SJCRH30 (cell line): ENCODE measurements around the gene HOATZ. TPM values are rescaled to one million over a fixed set of nuclear protein-coding genes. Genes with fewer than 3 reads are reported as not detected.

Source experiments
- DNase-seq, 2 experiments: peaks; one replicate each; pipeline ENCODE4 v3.0.0-alpha.2; 2015 to 2020
- H3K27ac ChIP-seq: fragments of 250-450 bp; sonication (Bioruptor Pico); 2 replicates; pipeline ENCODE4 v1.5.1; 2020; ENCODE audit warnings: mild to moderate bottlenecking, moderate library complexity
- H3K27me3 ChIP-seq: fragments of 250-450 bp; sonication (Bioruptor Pico); 2 replicates; pipeline ENCODE4 v1.5.1; 2020; ENCODE audit warnings: mild to moderate bottlenecking, moderate library complexity
- H3K36me3 ChIP-seq: fragments of 250-450 bp; sonication (Bioruptor Pico); 2 replicates; pipeline ENCODE4 v1.5.1; 2020; ENCODE audit warnings: mild to moderate bottlenecking, moderate library complexity
- H3K4me1 ChIP-seq: fragments of 250-450 bp; sonication (Bioruptor Pico); 2 replicates; pipeline ENCODE4 v1.5.1; 2020; ENCODE audit warnings: mild to moderate bottlenecking, moderate library complexity
- H3K4me3 ChIP-seq: fragments of 250-450 bp; sonication (Bioruptor Pico); 2 replicates; pipeline ENCODE4 v1.5.1; 2020; ENCODE audit warnings: mild to moderate bottlenecking, moderate library complexity
- H3K9me3 ChIP-seq: fragments of 250-450 bp; sonication (Bioruptor Pico); replicated peaks from 2 replicates; pipeline ENCODE4 v1.5.1; 2020; ENCODE audit warnings: mild to moderate bottlenecking, moderate library complexity
- total RNA-seq: library from RNA; depleted of rRNA; stranded (reverse); fragments of >200 nt; shearing (Covaris generic); gene quantifications from 2 replicates; pipeline ENCODE4 v1.2.3, GENCODE V29; 2014

HOATZ gene
- total RNA-seq, 1 experiment from 2014 or later, result not detected

GRCh38 chr11:111510311-111510710, 4.3 kb upstream of the HOATZ start:
- no peaks in the 10 kb centered on the region for H3K9me3 ChIP-seq
- no peaks in the 10 kb centered on the region for H3K36me3 ChIP-seq
- H3K4me1 ChIP-seq, result no peaks in the 10 kb centered on the region
- no peak overlapping the region for H3K27ac ChIP-seq
- H3K27me3 ChIP-seq, result no peaks in the 10 kb centered on the region
- DNase-seq, result no peak
- no peak overlapping the region for H3K4me3 ChIP-seq

- Histone ChIP-seq H3K27ac (no peak within 1 kb of the TSS), H3K9me3 (no peaks in the 10 kb centered on the region), H3K27me3 (no peaks in the 10 kb centered on the region), H3K36me3 (no peaks in the 10 kb centered on the region), H3K4me3 (no peak within 1 kb of the TSS), H3K4me1 (no peaks in the 10 kb centered on the region)
- no peak for DNase-seq
Observed at GRCh38 chr11:111512296-111513239, 2.0 kb upstream of the HOATZ start, which contains the start of gene BTG4. Gene BTG4 (minus strand): TSS chr11:111512386. CDS start chr11:111498776, 13,610 bp downstream.

GRCh38 chr11:111513240-111513605, 1.4 kb upstream of the HOATZ start:
- no peaks in the 10 kb centered on the region for H3K27me3 ChIP-seq
- H3K9me3 ChIP-seq, result no peaks in the 10 kb centered on the region
- H3K36me3 ChIP-seq, result no peaks in the 10 kb centered on the region
- no peaks in the 10 kb centered on the region for H3K4me1 ChIP-seq
- no peak overlapping the region for H3K27ac ChIP-seq
- DNase-seq, result no peak
- H3K4me3 ChIP-seq, result no peak overlapping the region

- DNase-seq, result no peak
- Histone ChIP-seq H3K9me3 (no peaks in the 10 kb centered on the region), H3K27me3 (no peaks in the 10 kb centered on the region), H3K27ac (no peak overlapping the region), H3K4me3 (no peak overlapping the region), H3K36me3 (no peaks in the 10 kb centered on the region), H3K4me1 (no peaks in the 10 kb centered on the region)
Observed at GRCh38 chr11:111515591-111515990, 1.0 kb downstream of the HOATZ start.

- Histone ChIP-seq H3K4me1 (no peaks in the 10 kb centered on the region), H3K27me3 (0 out of 2 replicates have a peak, but pooled peaks cover 5% of the 10 kb centered on the region), H3K9me3 (no peaks in the 10 kb centered on the region), H3K36me3 (no peaks in the 10 kb centered on the region), H3K27ac (no peak overlapping the region), H3K4me3 (no peak overlapping the region)
- DNase-seq, result no peak
Observed at GRCh38 chr11:111518668-111519067, 4.1 kb downstream of the HOATZ start.

GRCh38 chr11:111520560-111520959, 6.0 kb downstream of the HOATZ start:
- no peak overlapping the region for H3K27ac ChIP-seq
- no peak for DNase-seq
- H3K4me3 ChIP-seq, result no peak overlapping the region
- H3K36me3 ChIP-seq, result no peaks in the 10 kb centered on the region
- no peaks in the 10 kb centered on the region for H3K9me3 ChIP-seq
- H3K4me1 ChIP-seq, result no peaks in the 10 kb centered on the region
- H3K27me3 ChIP-seq, result 0 out of 2 replicates have a peak, but pooled peaks cover 6% of the 10 kb centered on the region

GRCh38 chr11:111521135-111521534, 6.6 kb downstream of the HOATZ start:
- Histone ChIP-seq H3K4me1 (no peaks in the 10 kb centered on the region), H3K27me3 (0 out of 2 replicates have a peak, but pooled peaks cover 6% of the 10 kb centered on the region), H3K27ac (no peak overlapping the region), H3K9me3 (no peaks in the 10 kb centered on the region), H3K36me3 (no peaks in the 10 kb centered on the region), H3K4me3 (no peak overlapping the region)
- DNase-seq, result no peak

GRCh38 chr11:111522426-111522825, 7.8 kb downstream of the HOATZ start:
- Histone ChIP-seq H3K36me3 (no peaks in the 10 kb centered on the region), H3K4me3 (no peak overlapping the region), H3K4me1 (no peaks in the 10 kb centered on the region), H3K9me3 (no peaks in the 10 kb centered on the region), H3K27ac (no peak overlapping the region), H3K27me3 (0 out of 2 replicates have a peak, but pooled peaks cover 6% of the 10 kb centered on the region)
- no peak for DNase-seq

GRCh38 chr11:111523343-111523742, 8.8 kb downstream of the HOATZ start:
- DNase-seq, result no peak
- Histone ChIP-seq H3K27ac (no peak overlapping the region), H3K36me3 (no peaks in the 10 kb centered on the region)

GRCh38 chr11:111524056-111524455, 9.5 kb downstream of the HOATZ start:
- Histone ChIP-seq H3K4me3 (no peak overlapping the region), H3K9me3 (no peaks in the 10 kb centered on the region), H3K27me3 (0 out of 2 replicates have a peak, but pooled peaks cover 6% of the 10 kb centered on the region), H3K27ac (no peak overlapping the region), H3K36me3 (no peaks in the 10 kb centered on the region), H3K4me1 (no peaks in the 10 kb centered on the region)
- DNase-seq, result no peak

More at GRCh38 chr11:111523343-111523742, 8.8 kb downstream of the HOATZ start:
- no peaks in the 10 kb centered on the region for H3K9me3 ChIP-seq
- 0 out of 2 replicates have a peak, but pooled peaks cover 6% of the 10 kb centered on the region for H3K27me3 ChIP-seq
- H3K4me1 ChIP-seq, result no peaks in the 10 kb centered on the region
- no peak overlapping the region for H3K4me3 ChIP-seq

- no peak for DNase-seq
- Histone ChIP-seq H3K4me3 (no peak overlapping the region), H3K4me1 (no peaks in the 10 kb centered on the region), H3K9me3 (no peaks in the 10 kb centered on the region), H3K36me3 (no peaks in the 10 kb centered on the region), H3K27me3 (0 out of 2 replicates have a peak, but pooled peaks cover 6% of the 10 kb centered on the region), H3K27ac (no peak overlapping the region)
Observed at GRCh38 chr11:111525456-111525855, 10.9 kb downstream of the HOATZ start.

GRCh38 chr11:111526501-111526900, 11.9 kb downstream of the HOATZ start:
- Histone ChIP-seq H3K4me1 (no peaks in the 10 kb centered on the region), H3K4me3 (no peak overlapping the region), H3K27ac (no peak overlapping the region), H3K27me3 (0 out of 2 replicates have a peak, but pooled peaks cover 6% of the 10 kb centered on the region), H3K36me3 (no peaks in the 10 kb centered on the region), H3K9me3 (no peaks in the 10 kb centered on the region)
- DNase-seq, result no peak

GRCh38 chr11:111527279-111527678, 12.7 kb downstream of the HOATZ start:
- H3K27me3 ChIP-seq, result 0 out of 2 replicates have a peak, but pooled peaks cover 5% of the 10 kb centered on the region
- no peaks in the 10 kb centered on the region for H3K9me3 ChIP-seq
- H3K36me3 ChIP-seq, result no peaks in the 10 kb centered on the region
- H3K27ac ChIP-seq, result no peak overlapping the region
- DNase-seq, result no peak
- no peak overlapping the region for H3K4me3 ChIP-seq
- no peaks in the 10 kb centered on the region for H3K4me1 ChIP-seq

- 0 out of 2 replicates have a peak, but pooled peaks cover 2% of the 10 kb centered on the region for H3K27me3 ChIP-seq
- H3K9me3 ChIP-seq, result no peaks in the 10 kb centered on the region
- no peaks in the 10 kb centered on the region for H3K36me3 ChIP-seq
- no peak overlapping the region for H3K4me3 ChIP-seq
- no peak for DNase-seq
- no peaks in the 10 kb centered on the region for H3K4me1 ChIP-seq
- no peak overlapping the region for H3K27ac ChIP-seq
Observed at GRCh38 chr11:111528557-111528956, 14.0 kb downstream of the HOATZ start.

GRCh38 chr11:111530091-111530490, 15.5 kb downstream of the HOATZ start:
- no peaks in the 10 kb centered on the region for H3K27me3 ChIP-seq
- H3K27ac ChIP-seq, result no peak overlapping the region
- no peaks in the 10 kb centered on the region for H3K36me3 ChIP-seq
- H3K9me3 ChIP-seq, result no peaks in the 10 kb centered on the region
- no peak for DNase-seq
- no peak overlapping the region for H3K4me3 ChIP-seq
- H3K4me1 ChIP-seq, result no peaks in the 10 kb centered on the region
